ENCODE measurements around the gene CELA2B. TPM values are rescaled to one million over a fixed set of nuclear protein-coding genes. Genes with fewer than 3 reads are reported as not detected.
"Not testable (repeated sequence)": the region's sequence is repeated elsewhere in the genome, so short reads cannot be mapped to it uniquely, and the experiment has no call there.

CELA2B gene
- total RNA-seq, 1 experiment from 2014 or later, result not detected

DNA sequence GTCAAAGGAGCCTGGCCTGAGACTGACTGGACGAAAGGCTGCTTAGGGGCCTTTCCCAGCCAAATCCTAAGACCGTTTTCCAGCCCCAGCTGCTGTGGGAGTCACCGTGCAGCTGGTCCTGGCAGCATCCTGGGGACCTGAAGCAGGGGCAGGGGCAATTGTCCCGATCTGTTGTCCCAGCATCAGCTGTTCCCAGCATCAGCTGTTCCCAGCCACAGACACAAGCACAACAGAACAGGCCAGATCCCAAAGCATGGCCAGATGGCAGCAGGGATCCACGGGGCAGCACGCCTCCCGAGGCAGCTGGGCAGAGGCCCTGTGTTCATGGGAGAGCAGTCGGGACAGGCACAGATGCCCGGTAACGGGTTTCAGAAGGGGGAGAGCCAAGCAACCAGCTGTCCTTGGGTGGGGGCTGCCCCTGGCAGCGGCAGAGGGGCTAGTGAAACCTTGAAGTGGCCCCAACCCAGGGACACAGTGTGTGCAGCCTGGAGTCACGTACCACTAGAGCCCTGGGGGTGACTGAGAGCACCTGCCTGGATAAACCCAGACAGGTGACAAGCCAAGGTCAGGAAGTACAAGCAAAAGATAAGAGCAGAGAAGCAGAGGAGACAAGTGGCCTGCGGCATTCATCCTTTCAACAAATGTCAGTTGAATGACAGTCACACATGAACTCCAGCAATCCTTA, 13.3 kb downstream of the CELA2B start:
- Mint-ChIP-seq H3K9me3 (ENCODE audit: low read depth, unreplicated experiment) (no peaks in the 10 kb centered on the region), H3K36me3 (ENCODE audit: insufficient read depth, unreplicated experiment) (no peaks in the 10 kb centered on the region), H3K4me3 (ENCODE audit: low read depth, unreplicated experiment) (no peak overlapping the region), H3K27ac (ENCODE audit: unreplicated experiment) (no peak overlapping the region), H3K4me1 (ENCODE audit: low read depth, unreplicated experiment) (no peaks in the 10 kb centered on the region), H3K27me3 (ENCODE audit: unreplicated experiment) (no peaks in the 10 kb centered on the region)
- CTCF ChIA-PET, result no interaction called here
- no peak for TF ChIP-seq CTCF (IDR thresholded peaks at IDR 0.05; ENCODE audit: unreplicated experiment)
- intact Hi-C loops (cut with micrococcal nuclease; ENCODE audit: unreplicated experiment), result no loop called here
- BruUV-seq (replicated peaks), result no TSS peak
- no peak for DNase-seq

- DNase-seq; BruUV-seq (replicated peaks); CTCF ChIA-PET; H3K27me3 Mint-ChIP-seq (ENCODE audit: unreplicated experiment); H3K36me3 Mint-ChIP-seq (ENCODE audit: insufficient read depth, unreplicated experiment); H3K4me3 Mint-ChIP-seq (ENCODE audit: low read depth, unreplicated experiment); H3K4me1 Mint-ChIP-seq (ENCODE audit: low read depth, unreplicated experiment); H3K27ac Mint-ChIP-seq (ENCODE audit: unreplicated experiment); intact Hi-C loops (cut with micrococcal nuclease; ENCODE audit: unreplicated experiment); H3K9me3 Mint-ChIP-seq (ENCODE audit: low read depth, unreplicated experiment): not testable (repeated sequence)
Measured at GRCh38 chr1:15491010-15491409, 15.1 kb downstream of the CELA2B start.

DNA sequence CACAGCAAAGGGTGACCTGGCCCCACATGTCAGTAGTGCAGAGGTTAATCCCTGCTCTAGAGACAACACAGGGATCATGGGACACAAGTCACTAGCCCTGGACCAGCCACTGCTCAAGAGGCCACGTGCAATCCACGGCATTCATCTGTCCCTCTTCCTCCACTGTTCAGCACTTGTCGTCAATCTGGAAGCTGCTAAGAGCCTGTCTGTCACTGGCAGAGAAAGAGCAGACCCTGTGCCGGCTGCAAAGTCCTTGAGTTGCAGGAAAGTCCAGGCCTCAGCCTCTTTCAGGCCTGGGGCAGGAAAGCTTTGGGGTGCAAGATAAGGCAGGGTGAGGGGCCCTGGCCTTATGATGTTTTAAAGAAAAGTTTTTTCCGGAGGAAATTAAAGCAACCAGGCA, 16.7 kb downstream of the CELA2B start:
- CTCF ChIA-PET, result no interaction called here
- intact Hi-C loops (cut with micrococcal nuclease; ENCODE audit: unreplicated experiment), result no loop called here

GRCh38 chr1:15493869-15494390, 18.0 kb downstream of the CELA2B start:
- Mint-ChIP-seq H3K4me1 (ENCODE audit: low read depth, unreplicated experiment) (no peaks in the 10 kb centered on the region), H3K9me3 (ENCODE audit: low read depth, unreplicated experiment) (no peaks in the 10 kb centered on the region), H3K27ac (ENCODE audit: unreplicated experiment) (no peak overlapping the region), H3K27me3 (ENCODE audit: unreplicated experiment) (no peaks in the 10 kb centered on the region), H3K36me3 (ENCODE audit: insufficient read depth, unreplicated experiment) (no peaks in the 10 kb centered on the region), H3K4me3 (ENCODE audit: low read depth, unreplicated experiment) (no peak overlapping the region)
- no TSS peak for BruUV-seq (replicated peaks)
- CTCF ChIA-PET, result no interaction called here
- intact Hi-C loops (cut with micrococcal nuclease; ENCODE audit: unreplicated experiment), result no loop called here
- no peak for DNase-seq
- no peak for TF ChIP-seq CTCF (IDR thresholded peaks at IDR 0.05; ENCODE audit: unreplicated experiment)

More for the DNA sequence above, 16.7 kb downstream of the CELA2B start:
- Mint-ChIP-seq H3K27me3 (ENCODE audit: unreplicated experiment) (no peaks in the 10 kb centered on the region), H3K4me1 (ENCODE audit: low read depth, unreplicated experiment) (no peaks in the 10 kb centered on the region), H3K27ac (ENCODE audit: unreplicated experiment) (no peak overlapping the region), H3K4me3 (ENCODE audit: low read depth, unreplicated experiment) (no peak overlapping the region), H3K36me3 (ENCODE audit: insufficient read depth, unreplicated experiment) (no peaks in the 10 kb centered on the region), H3K9me3 (ENCODE audit: low read depth, unreplicated experiment) (no peaks in the 10 kb centered on the region)
- no TSS peak for BruUV-seq (replicated peaks)
- DNase-seq, result no peak
- no peak for TF ChIP-seq CTCF (IDR thresholded peaks at IDR 0.05; ENCODE audit: unreplicated experiment)

All from Calu3 (cell line).